Neural cell (in vitro differentiated cells): Measurements from ENCODE around the gene DSTN.

ENCODE experiments used
- CTCF ChIP-seq: fragments of 450-650 bp; IDR thresholded peaks from 2 replicates; pipeline ENCODE4 v1.5.1; 2014; ENCODE audit warnings: antibody characterized with exemption, mild to moderate bottlenecking, moderate library complexity; ENCODE audit not compliant: poor library complexity, severe bottlenecking
- EP300 ChIP-seq: fragments of 450-650 bp; conservative IDR thresholded peaks from 2 replicates; pipeline ENCODE4 v1.6.1; 2014; ENCODE audit warnings: antibody characterized with exemption, mild to moderate bottlenecking, moderate library complexity; ENCODE audit not compliant: poor library complexity, severe bottlenecking
- EZH2 ChIP-seq: fragments of 200-600, 300-800 bp; shearing (Covaris generic), sonication (generic); IDR thresholded peaks from 2 replicates; pipeline ENCODE4 v1.6.1; 2014; ENCODE audit warnings: antibody characterized with exemption, low read length, borderline replicate concordance, mild to moderate bottlenecking; ENCODE audit not compliant: insufficient read depth, poor library complexity, severe bottlenecking
- POLR2AphosphoS5 ChIP-seq: IDR thresholded peaks from 2 replicates; pipeline ENCODE4 v1.6.1; 2012
- REST ChIP-seq: IDR thresholded peaks from 2 replicates; pipeline ENCODE4 v1.6.1; 2012; ENCODE audit warnings: borderline replicate concordance

GRCh38 chr20:17541596-17541995, 28.3 kb upstream of the DSTN start:
- TF ChIP-seq POLR2AphosphoS5: no peak
- TF ChIP-seq EZH2: no peak
- TF ChIP-seq CTCF: no peak
- no peak for TF ChIP-seq EP300
- TF ChIP-seq REST: no peak
